Type B pancreatic cell (in vitro differentiated cells): Measurements from ENCODE around the gene SLC25A26. TPM values are rescaled to one million over a fixed set of nuclear protein-coding genes. Genes with fewer than 3 reads are reported as not detected.

ENCODE experiments used
- DNase-seq: peaks from one replicate; pipeline ENCODE4 v3.0.0; 2021; ENCODE audit warnings: mixed read lengths; ENCODE audit not compliant: unreplicated experiment; ENCODE audit errors: extremely low spot score
- H3K27ac Mint-ChIP-seq: 2 replicates; pipeline ENCODE4 v1.8.0; 2021; ENCODE audit warnings: mild to moderate bottlenecking, mixed read lengths
- H3K27me3 Mint-ChIP-seq: 2 replicates; pipeline ENCODE4 v1.8.0; 2021; ENCODE audit warnings: mixed read lengths
- H3K36me3 Mint-ChIP-seq: 2 replicates; pipeline ENCODE4 v1.8.0; 2021; ENCODE audit warnings: mixed read lengths
- H3K4me1 Mint-ChIP-seq: one replicate; pipeline ENCODE4 v1.8.0; 2021; ENCODE audit warnings: mixed read lengths; ENCODE audit not compliant: unreplicated experiment
- H3K4me3 Mint-ChIP-seq: 2 replicates; pipeline ENCODE4 v1.8.0; 2021; ENCODE audit warnings: mild to moderate bottlenecking, mixed read lengths
- H3K9me3 Mint-ChIP-seq: 2 replicates; pipeline ENCODE4 v1.8.0; 2021; ENCODE audit warnings: mixed read lengths
- CTCF ChIP-seq: fragments of 200-600 bp; sonication (generic); conservative IDR thresholded peaks from 2 replicates; pipeline ENCODE4 v1.5.0; 2021; ENCODE audit warnings: antibody characterized with exemption, mild to moderate bottlenecking
- total RNA-seq: library from RNA; stranded (reverse); gene quantifications from 2 replicates; pipeline ENCODE4 v1.2.1, GENCODE V29; 2021; ENCODE audit warnings: low replicate concordance

The SLC25A26 gene
- total RNA-seq, 1 donor from 2014 or later, result 13.4 TPM

DNA sequence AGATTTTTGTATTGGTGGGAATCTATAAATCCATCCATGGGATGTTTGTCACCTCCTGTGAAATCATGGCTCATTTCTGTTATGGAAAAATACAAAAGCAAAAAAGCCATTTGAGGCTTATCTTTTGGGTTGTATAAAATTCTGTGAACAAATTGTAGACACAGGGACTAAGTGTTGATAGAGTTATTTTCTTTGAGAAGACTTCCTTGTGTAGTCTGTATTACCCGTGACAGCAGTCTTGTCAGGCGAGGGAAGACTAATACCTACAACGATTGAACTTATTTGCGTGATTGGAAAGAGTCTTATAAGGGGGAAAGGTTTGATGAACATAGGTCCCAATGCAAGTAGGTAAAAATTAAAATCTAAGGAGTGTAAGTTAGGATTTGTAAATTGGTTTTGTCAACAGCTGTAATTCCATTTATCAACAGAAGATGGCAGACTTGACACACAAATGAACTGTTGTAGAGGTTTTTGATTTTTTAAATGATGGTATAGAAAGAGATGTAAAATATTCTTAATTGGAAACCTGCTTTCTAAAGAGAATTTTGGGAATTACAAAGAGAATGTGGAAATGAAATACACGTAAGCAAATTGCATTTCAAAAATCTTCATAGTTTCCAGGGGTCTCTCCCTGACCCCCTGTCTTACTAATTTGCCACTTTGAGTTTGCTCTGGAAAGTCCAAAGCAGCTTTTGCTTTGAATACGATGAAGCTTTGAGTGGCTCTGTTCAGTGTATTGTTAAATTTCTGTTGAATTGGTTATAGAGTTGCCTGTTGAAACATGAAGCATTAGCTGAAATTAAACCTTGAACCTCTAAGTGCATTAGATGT is 33.2 kb downstream of the SLC25A26 start:
- peak; percentile 91 for TF ChIP-seq CTCF
- Mint-ChIP-seq H3K36me3 (peaks cover 5% of the 10 kb centered on the region), H3K27me3 (no peaks in the 10 kb centered on the region), H3K9me3 (no peaks in the 10 kb centered on the region), H3K27ac (no peak overlapping the region), H3K4me1 (no peaks in the 10 kb centered on the region), H3K4me3 (no peak overlapping the region)
- DNase-seq, result no peak

GRCh38 chr3:66255865-66256264 is 35.1 kb downstream of the SLC25A26 start:
- Mint-ChIP-seq H3K4me1 (no peaks in the 10 kb centered on the region), H3K9me3 (no peaks in the 10 kb centered on the region)

DNA sequence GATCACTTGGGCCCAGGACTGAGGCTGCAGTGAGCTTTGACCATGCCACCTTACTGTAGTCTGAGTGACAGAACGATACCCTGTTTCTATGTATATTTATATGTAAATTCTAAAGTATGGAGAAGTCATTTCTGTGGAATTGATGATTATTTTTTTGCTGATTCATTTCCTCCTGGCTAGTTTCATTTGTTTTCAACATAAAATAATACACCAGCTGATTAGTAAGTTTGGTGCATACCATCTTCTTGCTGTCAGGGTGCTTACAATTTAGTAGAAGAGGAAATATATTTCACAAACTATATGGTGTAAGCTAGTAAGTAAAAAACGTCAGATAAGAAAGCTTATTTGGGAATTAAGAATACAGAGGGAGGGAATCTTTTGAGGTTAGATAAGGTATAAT is 36.0 kb downstream of the SLC25A26 start:
- H3K27me3 Mint-ChIP-seq, result no peaks in the 10 kb centered on the region
- TF ChIP-seq CTCF, result no peak
- no peak overlapping the region for H3K4me3 Mint-ChIP-seq
- no peak for DNase-seq
- no peak overlapping the region for H3K27ac Mint-ChIP-seq
- H3K36me3 Mint-ChIP-seq, result peaks cover 5% of the 10 kb centered on the region
- peaks cover 6% of the 10 kb centered on the region for H3K4me1 Mint-ChIP-seq
- H3K9me3 Mint-ChIP-seq, result no peaks in the 10 kb centered on the region

More at GRCh38 chr3:66255865-66256264, 35.1 kb downstream of the SLC25A26 start:
- DNase-seq, result no peak
- no peak for TF ChIP-seq CTCF
- H3K27ac Mint-ChIP-seq, result no peak overlapping the region
- no peaks in the 10 kb centered on the region for H3K27me3 Mint-ChIP-seq
- H3K4me3 Mint-ChIP-seq, result no peak overlapping the region
- peaks cover 5% of the 10 kb centered on the region for H3K36me3 Mint-ChIP-seq

DNA sequence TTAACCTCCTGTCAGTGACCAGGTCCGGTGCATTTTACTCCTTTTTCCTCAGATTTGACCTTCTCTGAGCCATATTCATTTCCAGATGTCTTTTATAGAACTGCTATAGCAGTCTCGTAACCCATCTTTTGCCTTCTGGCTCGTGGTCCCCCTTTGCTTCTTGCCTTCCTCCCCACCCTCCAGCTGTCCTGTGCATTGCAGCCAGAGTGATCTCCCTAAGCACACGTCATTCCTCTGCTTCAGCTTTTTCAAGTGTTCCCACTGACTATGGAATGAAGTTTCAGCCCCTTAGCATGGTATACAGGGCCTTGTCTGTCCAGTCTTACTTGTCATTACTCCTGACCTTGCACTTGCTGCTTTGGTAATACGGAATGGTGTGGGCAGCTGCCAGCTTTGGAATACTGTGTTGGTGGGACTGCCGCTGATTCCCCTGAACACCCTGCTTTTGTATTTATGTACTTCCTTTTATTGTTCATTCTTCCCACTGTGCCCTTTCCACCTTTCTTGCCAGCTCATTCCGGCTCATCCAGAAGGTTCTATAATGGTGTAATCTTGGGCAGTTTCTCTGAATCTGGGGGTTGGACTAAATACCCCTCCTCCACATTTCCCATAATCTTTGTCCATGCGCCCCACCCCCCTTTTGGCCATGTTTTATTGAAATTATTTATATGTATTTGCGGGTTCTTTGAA is 38.9 kb downstream of the SLC25A26 start:
- Mint-ChIP-seq H3K9me3 (no peaks in the 10 kb centered on the region), H3K4me1 (peaks cover 6% of the 10 kb centered on the region), H3K27me3 (no peaks in the 10 kb centered on the region), H3K36me3 (peaks cover 5% of the 10 kb centered on the region), H3K4me3 (no peak overlapping the region), H3K27ac (no peak overlapping the region)
- no peak for TF ChIP-seq CTCF
- DNase-seq, result no peak

DNA sequence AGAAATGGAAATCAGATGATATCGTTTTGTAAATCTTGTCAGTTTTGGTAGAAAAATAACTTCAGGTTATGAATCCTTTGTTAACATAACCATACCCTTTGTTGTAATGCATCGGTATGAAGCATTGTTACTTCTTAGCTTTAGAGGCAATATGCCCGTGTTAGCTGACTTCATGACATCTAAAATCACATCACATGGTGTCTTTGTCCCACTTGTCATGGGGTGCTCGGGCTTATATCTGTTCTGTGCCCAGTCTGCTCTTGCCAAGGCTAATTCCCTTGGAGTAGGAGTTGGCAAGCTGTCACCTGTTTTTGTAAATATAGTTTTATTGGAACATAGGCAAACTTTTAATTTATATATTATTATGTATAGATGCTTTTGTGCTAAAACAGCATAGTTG is 39.6 kb downstream of the SLC25A26 start:
- Mint-ChIP-seq H3K27ac (no peak overlapping the region), H3K9me3 (no peaks in the 10 kb centered on the region), H3K4me1 (peaks cover 6% of the 10 kb centered on the region), H3K36me3 (peaks cover 5% of the 10 kb centered on the region), H3K4me3 (no peak overlapping the region), H3K27me3 (no peaks in the 10 kb centered on the region)
- no peak for TF ChIP-seq CTCF
- no peak for DNase-seq
